K562 (cell line): ENCODE measurements around the gene MC1R. TPM values are rescaled to one million over a fixed set of nuclear protein-coding genes. Genes with fewer than 3 reads are reported as not detected.

Source experiments
- ATAC-seq: fragments of 200-7000 bp; cut with Tn5 transposase; 3 replicates; pipeline ENCODE4 v1.9.1; 2020; ENCODE audit warnings: moderate library complexity
- BruUV-seq: library from RNA; stranded (reverse); fragments of 400-500 nt; replicated peaks from 2 replicates; lab custom pipeline; 2021; lab: Mats Ljungman, UMichigan
- CTCF ChIA-PET: fragments of 300-600 bp; formaldehyde crosslinking; extraction: SDS; loops from one replicate; lab custom pipeline; 2021; ENCODE audit warnings: low intra/inter-chr PET ratio; lab: Yijun Ruan, JAX
- POLR2A ChIA-PET: fragments of 300-600, 350-650 bp; sonication (Branson Sonifier 250); formaldehyde crosslinking; extraction: SDS; loops from one replicate; lab custom pipeline; 2021; ENCODE audit warnings: antibody characterized with exemption, inconsistent platforms; lab: Yijun Ruan, JAX
- DNase-seq, 4 experiments: peaks; one replicate each; pipeline versions ENCODE4 v3.0.0 to v3.0.0-alpha.2; 2011 to 2018; ENCODE audit warnings: low spot score in 3 of 4, mixed read lengths in 3 of 4; ENCODE audit errors: extremely low read depth in 1 of 4
- FAIRE-seq: peaks from 2 replicates; lab custom pipeline; 2011; peaks lifted over from hg19 to GRCh38; lab: Jason Lieb, UNC
- H2AFZ ChIP-seq: 2 replicates; pipeline ENCODE4 v1.6.0; 2011; ENCODE audit warnings: low read depth, low read length, control low read depth, inconsistent platforms
- H3K27ac ChIP-seq: fragments of 200-600 bp; 3 replicates; pipeline ENCODE4 v1.8.0; 2011; ENCODE audit warnings: low read depth, mild to moderate bottlenecking, control low read depth, inconsistent platforms, low read length, moderate library complexity, mixed read lengths; ENCODE audit errors: extremely low read depth
- H3K27me3 ChIP-seq, 2 experiments: fragments of 300-600 bp in 1 of 2; 2 replicates in 1 of 2; 3 replicates in 1 of 2; pipeline versions ENCODE4 v1.6.0 to v1.8.0; 2011; ENCODE audit warnings: inconsistent platforms in 2 of 2, low read length in 2 of 2, mild to moderate bottlenecking in 1 of 2, mixed read lengths in 1 of 2, moderate library complexity in 1 of 2; ENCODE audit not compliant: control insufficient read depth in 2 of 2, insufficient read depth in 2 of 2
- H3K36me3 ChIP-seq: fragments of 300-600 bp; 3 replicates; pipeline ENCODE4 v1.8.0; 2011; ENCODE audit warnings: mild to moderate bottlenecking, low read length, inconsistent platforms; ENCODE audit not compliant: control insufficient read depth, insufficient read depth
- H3K4me1 ChIP-seq, 2 experiments: fragments of 200-600 bp in 1 of 2; replicated peaks in 1 of 2; 2 replicates in 1 of 2; 3 replicates in 1 of 2; pipeline versions ENCODE4 v1.5.1 to v1.8.0; 2011; ENCODE audit warnings: inconsistent platforms in 2 of 2, low read length in 2 of 2, mild to moderate bottlenecking in 1 of 2, mixed read lengths in 1 of 2, moderate library complexity in 1 of 2; ENCODE audit not compliant: control insufficient read depth in 2 of 2, insufficient read depth in 2 of 2
- H3K4me2 ChIP-seq: 2 replicates; pipeline ENCODE4 v1.6.1; 2011; ENCODE audit warnings: low read length, control low read depth, inconsistent platforms, mixed read lengths; ENCODE audit not compliant: insufficient read depth
- H3K4me3 ChIP-seq: fragments of 200-600 bp; sonication (generic), shearing (Covaris generic); 2 replicates; pipeline ENCODE4 v1.5.1; 2016; ENCODE audit warnings: control low read depth, inconsistent platforms
- H3K79me2 ChIP-seq: fragments of 200-600 bp; 3 replicates; pipeline ENCODE4 v1.8.0; 2011; ENCODE audit warnings: low read length, inconsistent platforms; ENCODE audit not compliant: control insufficient read depth, insufficient read depth
- H3K9ac ChIP-seq, 2 experiments: 2 replicates each; pipeline versions ENCODE4 v1.6.0 to v1.6.1; 2011; ENCODE audit warnings: low read depth in 2 of 2, low read length in 2 of 2, control low read depth in 1 of 2, inconsistent platforms in 1 of 2, mild to moderate bottlenecking in 1 of 2, mixed read lengths in 1 of 2; ENCODE audit not compliant: insufficient read depth in 1 of 2
- H3K9me1 ChIP-seq: one replicate; pipeline ENCODE4 v1.6.0; 2011; ENCODE audit warnings: inconsistent platforms, mild to moderate bottlenecking, low read length, moderate library complexity; ENCODE audit not compliant: control insufficient read depth, insufficient read depth
- H3K9me3 ChIP-seq: replicated peaks from 2 replicates; pipeline ENCODE4 v1.5.1; 2011; ENCODE audit warnings: low read depth, low read length, inconsistent platforms; ENCODE audit not compliant: control insufficient read depth, insufficient read depth
- H4K20me1 ChIP-seq: replicated peaks from 2 replicates; pipeline ENCODE4 v1.6.1; 2011; ENCODE audit warnings: low read length, inconsistent platforms, mixed read lengths; ENCODE audit not compliant: control insufficient read depth, insufficient read depth
- CBX8 ChIP-seq: fragments of 200-600 bp; sonication (generic); IDR thresholded peaks from 2 replicates; pipeline ENCODE4 v1.6.1; 2012; ENCODE audit warnings: borderline replicate concordance, mixed run types, low read depth, mild to moderate bottlenecking, moderate library complexity, mixed read lengths, low read length, control low read depth, inconsistent platforms; ENCODE audit not compliant: poor library complexity, severe bottlenecking; ENCODE audit errors: extremely low read depth
- HDGF ChIP-seq: fragments of 450-650 bp; IDR thresholded peaks from 2 replicates; pipeline ENCODE4 v1.6.1; 2016
- PRPF4 ChIP-seq: fragments of 200-400 bp; formaldehyde crosslinking; IDR thresholded peaks from one replicate; pipeline ENCODE4 v1.6.1; 2017; ENCODE audit warnings: low read length, low read depth, mild to moderate bottlenecking; ENCODE audit not compliant: insufficient read depth, poor library complexity, severe bottlenecking
- RBM34 ChIP-seq: fragments of 200-400 bp; formaldehyde crosslinking; IDR thresholded peaks from 2 replicates; pipeline ENCODE4 v1.6.1; 2018; ENCODE audit warnings: low read length, borderline replicate concordance; ENCODE audit not compliant: insufficient read depth
- SPI1 ChIP-seq: IDR thresholded peaks from 2 replicates; pipeline ENCODE4 v1.6.1; 2011; ENCODE audit warnings: low read depth, low read length, control low read depth, borderline replicate concordance
- ZNF76 ChIP-seq: fragments of 250-450 bp; sonication (Bioruptor Pico); IDR thresholded peaks from 2 replicates; pipeline ENCODE4 v1.4.0; 2020; ENCODE audit warnings: mild to moderate bottlenecking, moderate library complexity, borderline replicate concordance
- ZNF79 ChIP-seq: fragments of 250-450 bp; sonication (Bioruptor Pico); IDR thresholded peaks from 2 replicates; pipeline ENCODE4 v1.4.0; 2020; ENCODE audit warnings: low read depth, mild to moderate bottlenecking, moderate library complexity
- WGBS: fragments of 100-300 bp; shearing (Covaris generic); methylation state at CpG from one replicate; pipeline ENCODE4 v1.1.6; 2016; ENCODE audit warnings: low coverage, mixed read lengths; ENCODE audit not compliant: insufficient coverage; ENCODE audit errors: missing lambda C conversion rate; 5-methylcytosine and 5-hydroxymethylcytosine counted together
- in situ Hi-C: fragments of 300-500 bp; cut with MboI; formaldehyde crosslinking; loops from 4 replicates; pipeline ENCODE4 v1.15.0; 2018; ENCODE audit warnings: inconsistent platforms, mixed read lengths
- intact Hi-C: fragments of 100-400 bp; cut with micrococcal nuclease; formaldehyde crosslinking; loops from 2 replicates; pipeline ENCODE4 v1.14.2; 2022
- polyA plus RNA-seq, 8 experiments: library from polyadenylated mRNA; depleted of rRNA in 4 of 8; stranded (reverse) in 5 of 8; unstranded in 3 of 8; fragments of >200 nt; fragmentation: Nextera tagmentation in 2 of 8; fragmentation: Illumina TruSeq in 1 of 8; extraction: Ambion mirVana in 2 of 8; extraction: Trizol in 1 of 8; gene quantifications; 2 replicates each; pipeline versions ENCODE4 v1.2.1 to v1.2.3, GENCODE V29; 2011 to 2014; ENCODE audit warnings: inconsistent platforms in 1 of 8, missing spikeins in 1 of 8
- total RNA-seq, 7 experiments: library from RNA; depleted of rRNA in 6 of 7; stranded (reverse); fragments of >200 nt in 6 of 7; fragmentation: Illumina TruSeq in 2 of 7; extraction: Trizol in 2 of 7; gene quantifications; 2 replicates each; pipeline versions ENCODE4 v1.2.1 to v1.2.3, GENCODE V29; 2011 to 2021; ENCODE audit warnings: low replicate concordance in 1 of 7
- TF ChIP-seq, protein P1 (sequence below): fragments of 450-650 bp; formaldehyde crosslinking; IDR thresholded peaks from 2 replicates; pipeline ENCODE4 v1.4.0; 2020; ENCODE audit warnings: mild to moderate bottlenecking, moderate library complexity
- TF ChIP-seq, protein P2 (sequence below): fragments of 250-450 bp; sonication (Bioruptor Pico); IDR thresholded peaks from 2 replicates; pipeline ENCODE4 v1.8.0; 2021; ENCODE audit warnings: mild to moderate bottlenecking, moderate library complexity
- TF ChIP-seq, protein P3 (sequence below): sonication (generic); formaldehyde crosslinking; IDR thresholded peaks from 2 replicates; pipeline ENCODE4 v1.8.0; 2022; ENCODE audit warnings: missing genetic modification reagents, mild to moderate bottlenecking, moderate library complexity, borderline replicate concordance
- TF ChIP-seq, protein P4 (sequence below): fragments of 250-450 bp; sonication (Bioruptor Pico); IDR thresholded peaks from 2 replicates; pipeline ENCODE4 v1.4.0; 2020; ENCODE audit warnings: mild to moderate bottlenecking, moderate library complexity
- TF ChIP-seq, protein P5 (sequence below), 3 experiments: fragments of 200-800 bp in 1 of 3; sonication (Bioruptor generic) in 1 of 3; sonication (generic) in 1 of 3; formaldehyde crosslinking in 1 of 3; IDR thresholded peaks; 2 replicates each; pipeline versions ENCODE4 v1.6.1 to v1.8.0; 2016 to 2022; ENCODE audit warnings: mild to moderate bottlenecking in 2 of 3, missing compliant biosample characterization in 2 of 3, missing genetic modification characterization in 2 of 3, missing genetic modification reagents in 1 of 3

The MC1R gene
- total and polyA plus RNA-seq, 9 of the 15 experiments (the other 6 are each of a cell fraction or from before 2014, with no cell fraction given): 0.14 to 5.3 (median 2.5) TPM; not detected in 1

DNA sequence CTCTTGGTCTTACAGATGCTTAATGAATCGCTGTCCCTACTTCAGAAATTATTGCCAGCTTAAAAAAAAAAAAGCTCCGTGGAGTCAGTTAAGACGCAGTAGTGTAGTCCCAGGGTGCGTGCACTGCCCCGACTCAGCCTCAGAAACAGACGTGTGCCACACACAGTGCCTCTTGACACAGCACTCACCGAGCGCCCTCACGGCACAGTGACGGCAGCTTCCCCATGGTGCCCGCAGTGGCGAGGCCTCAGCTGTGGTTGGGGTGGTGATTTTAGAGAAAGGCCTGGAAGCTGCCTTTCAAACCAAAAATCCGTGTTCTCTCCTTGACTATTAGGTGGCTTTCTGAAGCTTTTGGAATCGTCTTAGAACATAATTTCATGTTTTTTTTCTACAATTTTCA, 31.4 kb upstream of the MC1R start:
- Histone ChIP-seq H2AFZ (no peak overlapping the region), H3K36me3 (peaks cover 87% of the 10 kb centered on the region), H3K27ac (no peak overlapping the region), H3K9ac (no peak overlapping the region), H3K4me3 (no peak overlapping the region), H3K4me2 (no peak overlapping the region), H3K9me3 (no peaks in the 10 kb centered on the region), H3K79me2 (peaks cover 11% of the 10 kb centered on the region; the same call in 2 of the 3 replicates), H4K20me1 (0 out of 2 replicates have a peak, but pooled peaks cover 4% of the 10 kb centered on the region), H3K4me1 (peaks cover 0 to 9% of the 10 kb centered on the region in 2 experiments; a peak in 1 of 5 replicates), H3K27me3 (no peaks in the 10 kb centered on the region), H3K9me1 (peaks cover 5% of the 10 kb centered on the region)
- DNase-seq: no peak
- no peak for ATAC-seq
- FAIRE-seq: no peak
- CTCF ChIA-PET: no interaction called here
- intact Hi-C loops: no loop called here
- 95% methylated on average over 14 of the region's 14 CpGs for WGBS
- BruUV-seq: no TSS peak
- in situ Hi-C loops: no loop called here
- POLR2A ChIA-PET: interaction anchor here (0.5 to 1.1 kb wide), 9 partner anchors 12 to 716 kb away, joined by 3 to 4 read pairs (median 3); partner anchors contain the start of genes CDH15 and TCF25
- no peak for TF ChIP-seq SPI1
- TF ChIP-seq, protein P1, sequence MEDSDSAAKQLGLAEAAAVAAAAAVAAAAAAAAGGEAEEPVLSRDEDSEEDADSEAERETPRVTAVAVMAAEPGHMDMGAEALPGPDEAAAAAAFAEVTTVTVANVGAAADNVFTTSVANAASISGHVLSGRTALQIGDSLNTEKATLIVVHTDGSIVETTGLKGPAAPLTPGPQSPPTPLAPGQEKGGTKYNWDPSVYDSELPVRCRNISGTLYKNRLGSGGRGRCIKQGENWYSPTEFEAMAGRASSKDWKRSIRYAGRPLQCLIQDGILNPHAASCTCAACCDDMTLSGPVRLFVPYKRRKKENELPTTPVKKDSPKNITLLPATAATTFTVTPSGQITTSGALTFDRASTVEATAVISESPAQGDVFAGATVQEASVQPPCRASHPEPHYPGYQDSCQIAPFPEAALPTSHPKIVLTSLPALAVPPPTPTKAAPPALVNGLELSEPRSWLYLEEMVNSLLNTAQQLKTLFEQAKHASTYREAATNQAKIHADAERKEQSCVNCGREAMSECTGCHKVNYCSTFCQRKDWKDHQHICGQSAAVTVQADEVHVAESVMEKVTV: no peak
- no peak for TF ChIP-seq ZNF76 (CRISPR knock-in tag)
- TF ChIP-seq, protein P2, sequence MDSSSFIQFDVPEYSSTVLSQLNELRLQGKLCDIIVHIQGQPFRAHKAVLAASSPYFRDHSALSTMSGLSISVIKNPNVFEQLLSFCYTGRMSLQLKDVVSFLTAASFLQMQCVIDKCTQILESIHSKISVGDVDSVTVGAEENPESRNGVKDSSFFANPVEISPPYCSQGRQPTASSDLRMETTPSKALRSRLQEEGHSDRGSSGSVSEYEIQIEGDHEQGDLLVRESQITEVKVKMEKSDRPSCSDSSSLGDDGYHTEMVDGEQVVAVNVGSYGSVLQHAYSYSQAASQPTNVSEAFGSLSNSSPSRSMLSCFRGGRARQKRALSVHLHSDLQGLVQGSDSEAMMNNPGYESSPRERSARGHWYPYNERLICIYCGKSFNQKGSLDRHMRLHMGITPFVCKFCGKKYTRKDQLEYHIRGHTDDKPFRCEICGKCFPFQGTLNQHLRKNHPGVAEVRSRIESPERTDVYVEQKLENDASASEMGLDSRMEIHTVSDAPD: no peak
- TF ChIP-seq, protein P3, sequence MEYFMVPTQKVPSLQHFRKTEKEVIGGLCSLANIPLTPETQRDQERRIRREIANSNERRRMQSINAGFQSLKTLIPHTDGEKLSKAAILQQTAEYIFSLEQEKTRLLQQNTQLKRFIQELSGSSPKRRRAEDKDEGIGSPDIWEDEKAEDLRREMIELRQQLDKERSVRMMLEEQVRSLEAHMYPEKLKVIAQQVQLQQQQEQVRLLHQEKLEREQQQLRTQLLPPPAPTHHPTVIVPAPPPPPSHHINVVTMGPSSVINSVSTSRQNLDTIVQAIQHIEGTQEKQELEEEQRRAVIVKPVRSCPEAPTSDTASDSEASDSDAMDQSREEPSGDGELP (CRISPR knock-in tag): no peak
- TF ChIP-seq ZNF79: no peak
- TF ChIP-seq CBX8: no peak
- TF ChIP-seq RBM34: no peak
- TF ChIP-seq HDGF: no peak
- TF ChIP-seq, protein P4, sequence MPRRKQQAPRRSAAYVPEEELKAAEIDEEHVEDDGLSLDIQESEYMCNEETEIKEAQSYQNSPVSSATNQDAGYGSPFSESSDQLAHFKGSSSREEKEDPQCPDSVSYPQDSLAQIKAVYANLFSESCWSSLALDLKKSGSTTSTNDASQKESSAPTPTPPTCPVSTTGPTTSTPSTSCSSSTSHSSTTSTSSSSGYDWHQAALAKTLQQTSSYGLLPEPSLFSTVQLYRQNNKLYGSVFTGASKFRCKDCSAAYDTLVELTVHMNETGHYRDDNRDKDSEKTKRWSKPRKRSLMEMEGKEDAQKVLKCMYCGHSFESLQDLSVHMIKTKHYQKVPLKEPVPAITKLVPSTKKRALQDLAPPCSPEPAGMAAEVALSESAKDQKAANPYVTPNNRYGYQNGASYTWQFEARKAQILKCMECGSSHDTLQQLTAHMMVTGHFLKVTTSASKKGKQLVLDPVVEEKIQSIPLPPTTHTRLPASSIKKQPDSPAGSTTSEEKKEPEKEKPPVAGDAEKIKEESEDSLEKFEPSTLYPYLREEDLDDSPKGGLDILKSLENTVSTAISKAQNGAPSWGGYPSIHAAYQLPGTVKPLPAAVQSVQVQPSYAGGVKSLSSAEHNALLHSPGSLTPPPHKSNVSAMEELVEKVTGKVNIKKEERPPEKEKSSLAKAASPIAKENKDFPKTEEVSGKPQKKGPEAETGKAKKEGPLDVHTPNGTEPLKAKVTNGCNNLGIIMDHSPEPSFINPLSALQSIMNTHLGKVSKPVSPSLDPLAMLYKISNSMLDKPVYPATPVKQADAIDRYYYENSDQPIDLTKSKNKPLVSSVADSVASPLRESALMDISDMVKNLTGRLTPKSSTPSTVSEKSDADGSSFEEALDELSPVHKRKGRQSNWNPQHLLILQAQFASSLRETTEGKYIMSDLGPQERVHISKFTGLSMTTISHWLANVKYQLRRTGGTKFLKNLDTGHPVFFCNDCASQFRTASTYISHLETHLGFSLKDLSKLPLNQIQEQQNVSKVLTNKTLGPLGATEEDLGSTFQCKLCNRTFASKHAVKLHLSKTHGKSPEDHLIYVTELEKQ (CRISPR knock-in tag): no peak
- TF ChIP-seq PRPF4: no peak
- TF ChIP-seq, protein P5, sequence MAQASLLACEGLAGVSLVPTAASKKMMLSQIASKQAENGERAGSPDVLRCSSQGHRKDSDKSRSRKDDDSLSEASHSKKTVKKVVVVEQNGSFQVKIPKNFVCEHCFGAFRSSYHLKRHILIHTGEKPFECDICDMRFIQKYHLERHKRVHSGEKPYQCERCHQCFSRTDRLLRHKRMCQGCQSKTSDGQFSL (CRISPR knock-in tag; IDR thresholded peaks at IDR 0.05): no peak
- TF ChIP-seq, protein P5 (tag; IDR thresholded peaks at IDR 0.05): no peak
